ENCODE results near the gene ZFYVE16.

Gene ZFYVE16

GRCh38 chr5:80439213-80439612 lies 31.3 kb downstream of the ZFYVE16 start (continued):
- no peak for TF ChIP-seq ZNF621 (tag by site-specific recombination; IDR thresholded peaks at IDR 0.05)

- no peaks in the 10 kb centered on the region for H3K9me3 ChIP-seq (ENCODE audit: control insufficient read depth, insufficient read depth, low read depth, low read length)
- no peak overlapping the region for H3K4me3 ChIP-seq (ENCODE audit: low read depth, low read length)
- TF ChIP-seq ZNF221 (tag by site-specific recombination; IDR thresholded peaks at IDR 0.05; ENCODE audit: borderline replicate concordance) (no peak), ZNF174 (tag by site-specific recombination; IDR thresholded peaks at IDR 0.05) (no peak), ZNF76 (tag by site-specific recombination; IDR thresholded peaks at IDR 0.05; ENCODE audit: borderline replicate concordance, low read depth) (no peak), ZNF211 (tag by site-specific recombination; IDR thresholded peaks at IDR 0.05; ENCODE audit: low read depth) (no peak), ZNF521 (tag by site-specific recombination; IDR thresholded peaks at IDR 0.05) (no peak), ZNF785 (tag by site-specific recombination; IDR thresholded peaks at IDR 0.05) (no peak), ZNF768 (tag by site-specific recombination; IDR thresholded peaks at IDR 0.05) (no peak), ZSCAN18 (tag by site-specific recombination; IDR thresholded peaks at IDR 0.05) (no peak)
- TF ChIP-seq, protein P1, sequence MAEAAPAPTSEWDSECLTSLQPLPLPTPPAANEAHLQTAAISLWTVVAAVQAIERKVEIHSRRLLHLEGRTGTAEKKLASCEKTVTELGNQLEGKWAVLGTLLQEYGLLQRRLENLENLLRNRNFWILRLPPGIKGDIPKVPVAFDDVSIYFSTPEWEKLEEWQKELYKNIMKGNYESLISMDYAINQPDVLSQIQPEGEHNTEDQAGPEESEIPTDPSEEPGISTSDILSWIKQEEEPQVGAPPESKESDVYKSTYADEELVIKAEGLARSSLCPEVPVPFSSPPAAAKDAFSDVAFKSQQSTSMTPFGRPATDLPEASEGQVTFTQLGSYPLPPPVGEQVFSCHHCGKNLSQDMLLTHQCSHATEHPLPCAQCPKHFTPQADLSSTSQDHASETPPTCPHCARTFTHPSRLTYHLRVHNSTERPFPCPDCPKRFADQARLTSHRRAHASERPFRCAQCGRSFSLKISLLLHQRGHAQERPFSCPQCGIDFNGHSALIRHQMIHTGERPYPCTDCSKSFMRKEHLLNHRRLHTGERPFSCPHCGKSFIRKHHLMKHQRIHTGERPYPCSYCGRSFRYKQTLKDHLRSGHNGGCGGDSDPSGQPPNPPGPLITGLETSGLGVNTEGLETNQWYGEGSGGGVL (tag by site-specific recombination; IDR thresholded peaks at IDR 0.05), result no peak
- TF ChIP-seq, protein P2, sequence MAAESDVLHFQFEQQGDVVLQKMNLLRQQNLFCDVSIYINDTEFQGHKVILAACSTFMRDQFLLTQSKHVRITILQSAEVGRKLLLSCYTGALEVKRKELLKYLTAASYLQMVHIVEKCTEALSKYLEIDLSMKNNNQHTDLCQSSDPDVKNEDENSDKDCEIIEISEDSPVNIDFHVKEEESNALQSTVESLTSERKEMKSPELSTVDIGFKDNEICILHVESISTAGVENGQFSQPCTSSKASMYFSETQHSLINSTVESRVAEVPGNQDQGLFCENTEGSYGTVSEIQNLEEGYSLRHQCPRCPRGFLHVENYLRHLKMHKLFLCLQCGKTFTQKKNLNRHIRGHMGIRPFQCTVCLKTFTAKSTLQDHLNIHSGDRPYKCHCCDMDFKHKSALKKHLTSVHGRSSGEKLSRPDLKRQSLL (tag by site-specific recombination; IDR thresholded peaks at IDR 0.05), result no peak
- ChIA-PET CTCF (interaction anchor here (0.6 to 1.2 kb wide), 2 partner anchors 38 to 97 kb away, joined by 4 read pairs; no protein-coding TSS in a partner anchor), POLR2A (interaction anchor here (0.7 kb wide), 1 partner anchor 46 kb away, joined by 3 read pairs; no protein-coding TSS in a partner anchor)
- peaks cover 31 to 55% of the 10 kb centered on the region in 2 experiments for H3K36me3 ChIP-seq (ENCODE audit: control insufficient read depth in 2 of 2, insufficient read depth in 1 of 2, low read length in 2 of 2)
- H3K27ac ChIP-seq (ENCODE audit: extremely low read depth, low read depth, low read length), result no peak overlapping the region
- H3K4me1 ChIP-seq (ENCODE audit: control insufficient read depth, insufficient read depth, low read length), result peaks cover 3% of the 10 kb centered on the region; the same call in 1 of the 2 replicates
These were observed 34.9 kb downstream of the ZFYVE16 start for GRCh38 chr5:80442742-80443141.

DNA sequence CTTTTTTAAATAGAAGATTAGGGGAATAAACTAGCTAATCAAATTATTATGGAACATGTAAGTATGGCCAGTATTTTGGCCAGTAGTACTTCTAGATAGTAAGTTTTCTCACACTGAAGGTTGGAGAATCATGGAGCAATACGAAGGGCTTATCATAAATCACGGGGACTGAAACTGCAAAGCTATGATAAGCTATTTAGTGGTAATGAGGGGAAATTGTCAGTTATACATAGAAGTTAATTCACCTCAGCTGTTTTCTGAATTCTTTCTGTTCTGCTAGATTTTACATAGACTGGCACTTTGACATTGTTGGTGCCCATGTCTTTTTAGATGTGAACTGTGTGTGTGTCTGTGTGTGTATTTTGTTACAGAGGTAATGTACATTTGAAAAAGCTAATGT lies 45.5 kb downstream of the ZFYVE16 start:
- CTCF ChIA-PET, result interaction anchor here (1.6 to 2.1 kb wide), 2 partner anchors 28 to 216 kb away, joined by 4 to 7 read pairs; no protein-coding TSS in a partner anchor
- no peaks in the 10 kb centered on the region for H3K4me1 ChIP-seq (ENCODE audit: control insufficient read depth, insufficient read depth, low read length)

More for the DNA sequence above, 45.5 kb downstream of the ZFYVE16 start:
- peaks cover 54 to 56% of the 10 kb centered on the region in 2 experiments for H3K36me3 ChIP-seq (ENCODE audit: control insufficient read depth in 2 of 2, insufficient read depth in 1 of 2, low read length in 2 of 2)
- no peak overlapping the region for H3K4me3 ChIP-seq (ENCODE audit: low read depth, low read length)
- H3K27ac ChIP-seq (ENCODE audit: extremely low read depth, low read depth, low read length), result no peak overlapping the region
- POLR2A ChIA-PET, result interaction anchor here (1.0 kb wide), 1 partner anchor 45 kb away, joined by 3 read pairs; the partner anchor contains the start of gene ZFYVE16
- H3K9me3 ChIP-seq (ENCODE audit: control insufficient read depth, insufficient read depth, low read depth, low read length), result no peaks in the 10 kb centered on the region
- TF ChIP-seq REST (tag by site-specific recombination; IDR thresholded peaks at IDR 0.05), result no peak
- TF ChIP-seq FEZF1 (tag by site-specific recombination; IDR thresholded peaks at IDR 0.05), result no peak
- TF ChIP-seq OVOL3 (tag by site-specific recombination; IDR thresholded peaks at IDR 0.05), result no peak
- TF ChIP-seq YY2 (tag by site-specific recombination; IDR thresholded peaks at IDR 0.05), result no peak
- no peak for TF ChIP-seq ZNF473 (tag by site-specific recombination; IDR thresholded peaks at IDR 0.05)

All from HEK293 (cell line).